NOMO-1 treated with DMSO at 0.1 percent for 48 hours (cell line): ENCODE results near the gene ST6GAL2.

Source experiments
- DNase-seq: peaks from one replicate; lab custom pipeline; 2025; ENCODE audit not compliant: unreplicated experiment; lab: John Stamatoyannopoulos, UW

The ST6GAL2 gene

GRCh38 chr2:106866641-106867040 lies 19.3 kb downstream of the ST6GAL2 start:
- no peak for DNase-seq

- no peak for DNase-seq
Observed at GRCh38 chr2:106864051-106864450, 21.9 kb downstream of the ST6GAL2 start.

DNA sequence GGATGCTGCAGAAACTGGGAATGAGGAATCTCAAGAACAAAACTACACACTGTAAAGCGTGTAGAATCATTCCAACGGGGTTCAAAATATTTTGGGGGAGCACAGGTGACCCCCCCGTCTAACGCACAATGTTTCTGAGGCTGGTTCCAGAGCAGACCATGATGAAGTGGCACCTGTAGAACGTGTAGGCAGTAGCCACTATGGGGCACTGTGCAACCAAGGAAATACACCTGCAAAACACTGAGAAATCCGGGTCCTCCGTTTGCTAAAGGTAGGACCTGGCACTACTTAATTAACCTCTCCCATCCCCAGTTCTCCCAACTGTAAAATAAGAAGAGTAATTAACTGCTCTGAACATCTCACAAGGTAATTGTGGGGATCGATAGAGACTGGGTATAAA lies 22.6 kb downstream of the ST6GAL2 start:
- DNase-seq: no peak

DNA sequence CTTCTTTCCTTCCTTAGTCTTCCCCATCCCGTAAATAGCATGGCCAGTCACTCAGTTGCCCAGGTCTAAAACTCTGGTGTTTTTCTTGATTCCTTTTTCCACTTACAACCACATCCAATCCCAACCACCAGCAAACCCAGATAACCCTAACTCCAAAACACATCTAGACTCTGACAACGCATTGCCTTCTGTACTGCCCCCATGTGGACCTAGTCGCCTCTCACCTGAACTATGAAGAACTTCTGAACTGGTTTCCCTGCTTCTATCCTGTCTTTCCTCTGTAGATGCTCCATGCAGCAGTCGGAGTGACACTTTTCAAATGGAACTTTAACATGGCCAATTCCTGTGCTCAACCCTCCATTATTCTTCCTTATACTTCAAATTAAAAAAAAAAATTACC lies 26.5 kb downstream of the ST6GAL2 start:
- DNase-seq: no peak

- DNase-seq: no peak
Observed at GRCh38 chr2:106858810-106859209, 27.2 kb downstream of the ST6GAL2 start.

- no peak for DNase-seq
Observed at GRCh38 chr2:106857882-106858478, 28.0 kb downstream of the ST6GAL2 start.

DNA sequence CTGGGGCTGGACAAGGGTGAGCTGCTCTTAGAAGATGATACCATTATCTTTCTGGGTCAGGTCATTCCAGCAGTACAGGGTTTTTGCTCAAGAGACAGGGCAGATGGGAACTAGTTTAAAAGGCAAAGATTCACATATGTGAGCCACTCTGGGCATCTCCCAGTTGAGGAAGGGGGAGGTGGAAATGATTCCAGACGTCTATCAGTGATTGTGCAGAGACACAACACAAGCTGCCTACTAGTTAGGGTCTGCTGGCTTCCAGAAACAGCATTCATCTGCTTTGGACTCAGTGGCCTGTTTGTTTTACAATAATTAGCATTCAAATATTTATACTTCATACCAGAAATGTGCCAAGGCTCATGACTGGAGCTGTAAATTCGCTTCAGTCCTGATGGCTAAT lies 32.3 kb downstream of the ST6GAL2 start:
- no peak for DNase-seq

- DNase-seq: no peak
Observed at GRCh38 chr2:106851881-106852501, 34.0 kb downstream of the ST6GAL2 start.

DNA sequence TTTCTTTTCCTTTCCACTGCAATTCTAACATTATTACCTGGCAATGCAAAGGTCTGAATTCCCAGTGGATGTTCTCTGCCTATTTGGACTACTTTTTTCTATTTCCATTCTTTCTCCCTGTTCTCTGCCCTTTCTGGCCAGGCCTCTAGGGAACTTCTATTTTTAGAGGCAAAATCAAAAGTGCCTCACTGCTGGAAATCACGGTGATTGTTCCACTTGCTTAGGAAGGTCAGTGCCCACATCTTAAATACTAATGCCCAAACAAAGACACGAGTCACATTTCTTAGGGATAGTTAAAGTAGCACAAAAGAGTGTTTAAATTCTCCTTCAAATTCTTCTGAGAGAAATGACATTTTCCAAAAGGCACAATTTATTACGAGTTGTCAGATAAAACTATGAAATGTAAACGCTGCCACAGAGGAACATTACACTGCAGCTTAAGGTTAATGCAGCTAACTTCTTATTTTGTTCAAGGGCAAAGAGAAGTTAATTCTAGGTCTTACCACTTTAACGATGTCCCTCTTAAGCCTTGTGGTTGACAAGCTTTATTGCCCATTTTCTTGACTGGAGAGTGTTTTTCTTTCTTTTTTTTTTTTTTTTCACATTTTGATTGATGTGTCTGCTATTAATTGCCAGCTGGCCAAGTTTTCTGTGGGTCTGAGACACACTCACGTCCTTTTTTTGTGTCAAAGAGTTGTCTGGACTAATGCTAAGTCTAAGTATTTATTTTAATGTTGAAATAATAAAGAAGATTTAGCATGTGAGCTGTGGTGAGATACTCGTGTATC lies 34.7 kb downstream of the ST6GAL2 start:
- no peak for DNase-seq

DNA sequence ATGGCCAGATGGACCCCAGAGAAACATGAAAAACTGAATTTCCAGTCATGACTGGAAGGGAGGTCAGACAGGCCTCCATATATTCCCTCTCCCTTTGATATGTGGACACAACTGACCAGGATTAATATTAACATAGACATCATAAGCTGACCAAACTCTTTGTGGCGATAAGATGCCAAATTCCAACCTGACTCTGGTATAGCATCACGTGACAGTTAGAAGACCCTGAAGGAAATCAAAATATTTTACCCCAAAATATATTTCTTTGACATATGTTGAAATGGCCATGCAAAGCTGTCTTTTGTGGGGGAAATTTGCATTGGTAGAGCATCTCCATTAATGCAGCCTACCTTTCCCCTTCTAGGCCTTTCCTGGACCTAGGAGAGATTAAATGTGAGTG lies 36.7 kb downstream of the ST6GAL2 start:
- no peak for DNase-seq

- no peak for DNase-seq
Observed at GRCh38 chr2:106847366-106847765, 38.6 kb downstream of the ST6GAL2 start.

- no peak for DNase-seq
Observed at GRCh38 chr2:106845716-106846115, 40.3 kb downstream of the ST6GAL2 start.

- no peak for DNase-seq
Observed at GRCh38 chr2:106843910-106844250, 42.1 kb downstream of the ST6GAL2 start.

DNA sequence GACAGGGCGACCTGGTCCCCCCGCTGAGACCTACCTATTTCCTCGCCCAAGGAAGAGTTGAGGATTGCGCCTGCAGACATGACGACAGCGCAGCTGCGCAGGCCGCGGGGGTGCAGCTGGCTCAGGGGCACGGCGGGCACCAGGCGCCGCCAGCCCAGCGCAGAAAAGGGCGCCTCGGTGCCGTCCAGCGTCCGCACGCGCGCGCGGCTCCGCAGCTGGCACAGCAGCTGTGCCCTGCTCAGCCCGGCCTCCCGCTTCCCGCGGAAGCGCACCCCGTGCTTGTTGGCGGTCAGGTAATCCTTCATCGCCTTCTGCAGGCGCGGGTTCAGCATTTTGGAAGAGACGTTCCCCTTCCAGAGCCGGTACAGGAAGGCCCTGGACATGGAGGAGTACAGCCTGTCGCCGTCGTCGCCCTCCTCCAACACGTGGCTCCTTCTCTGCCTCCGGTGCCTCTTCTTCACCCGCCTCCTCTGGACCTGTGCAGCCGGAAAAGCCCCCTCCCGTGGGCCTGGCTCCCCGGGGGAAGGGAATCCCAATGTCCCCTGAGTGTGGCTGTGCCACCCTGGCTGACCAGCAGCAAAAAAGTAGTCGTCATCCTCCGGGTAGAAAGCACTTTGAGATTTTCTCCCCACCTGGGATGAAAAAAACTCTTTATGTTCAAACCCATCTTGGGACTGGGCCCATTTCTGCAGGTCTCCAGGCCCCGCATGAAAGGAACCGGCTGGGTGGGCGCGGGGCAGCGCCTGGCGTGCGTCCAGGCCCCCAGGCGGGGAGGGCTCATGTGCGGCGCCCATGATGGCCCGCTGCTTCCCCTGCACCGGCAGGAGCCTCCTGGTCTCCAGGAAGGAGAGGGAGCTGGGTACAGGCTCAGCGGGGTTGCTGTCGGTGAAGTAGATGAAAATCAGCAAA lies 42.7 kb downstream of the ST6GAL2 start:
- no peak for DNase-seq

GRCh38 chr2:106841886-106842645 lies 43.9 kb downstream of the ST6GAL2 start:
- DNase-seq: no peak

DNA sequence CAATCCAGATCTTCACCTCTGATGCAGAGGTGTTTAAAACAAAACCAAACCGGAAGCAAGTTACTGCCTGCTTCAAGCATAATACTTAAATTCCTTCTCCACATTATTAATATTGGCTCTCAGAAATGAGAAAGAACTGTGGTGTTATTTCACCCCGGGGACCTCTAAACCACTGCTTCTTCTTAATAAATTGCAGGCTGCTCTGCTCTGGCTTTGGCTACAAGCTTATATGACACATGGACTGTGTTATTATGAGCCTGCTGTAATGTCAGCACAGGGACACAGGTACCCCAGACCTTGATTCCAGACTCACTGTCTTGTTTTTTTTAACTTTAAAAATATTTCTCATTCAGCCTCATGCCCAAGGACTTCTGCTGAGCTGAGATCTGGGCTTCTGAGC lies 45.1 kb downstream of the ST6GAL2 start:
- no peak for DNase-seq

DNA sequence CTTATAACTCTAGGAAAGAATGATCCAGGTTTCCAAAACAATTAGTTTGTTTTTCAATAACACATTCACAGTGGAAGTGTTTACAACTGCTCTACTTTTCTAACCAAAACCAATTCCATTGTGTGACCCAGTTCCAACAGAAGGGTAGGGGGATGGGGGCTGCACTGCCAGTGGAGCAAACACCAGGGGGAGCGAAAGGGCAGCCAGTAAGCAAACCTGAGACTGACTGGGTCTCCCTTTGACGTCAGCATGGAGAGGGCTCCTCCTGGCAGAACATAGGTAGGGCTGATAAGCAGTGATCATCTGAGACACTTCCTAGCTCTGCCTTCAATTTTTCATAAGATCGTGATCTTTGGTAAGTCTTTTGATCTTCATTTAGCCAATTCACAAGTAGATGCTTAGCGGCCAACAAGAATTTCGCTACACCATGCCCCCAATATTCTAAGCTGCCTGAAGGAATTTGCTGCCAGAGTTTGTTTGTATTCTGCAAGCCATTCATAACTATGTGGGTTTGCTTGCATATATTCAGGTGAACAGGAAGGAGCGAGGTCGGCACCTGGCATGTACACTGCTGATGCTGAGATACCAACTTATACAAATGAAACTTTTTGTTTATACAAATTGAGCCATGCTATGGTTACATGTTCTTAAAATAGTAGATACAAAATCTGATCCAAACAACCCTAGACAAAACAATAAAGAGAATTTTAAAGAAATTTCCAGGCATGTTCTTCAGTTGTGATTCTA lies 45.9 kb downstream of the ST6GAL2 start:
- DNase-seq: no peak

DNA sequence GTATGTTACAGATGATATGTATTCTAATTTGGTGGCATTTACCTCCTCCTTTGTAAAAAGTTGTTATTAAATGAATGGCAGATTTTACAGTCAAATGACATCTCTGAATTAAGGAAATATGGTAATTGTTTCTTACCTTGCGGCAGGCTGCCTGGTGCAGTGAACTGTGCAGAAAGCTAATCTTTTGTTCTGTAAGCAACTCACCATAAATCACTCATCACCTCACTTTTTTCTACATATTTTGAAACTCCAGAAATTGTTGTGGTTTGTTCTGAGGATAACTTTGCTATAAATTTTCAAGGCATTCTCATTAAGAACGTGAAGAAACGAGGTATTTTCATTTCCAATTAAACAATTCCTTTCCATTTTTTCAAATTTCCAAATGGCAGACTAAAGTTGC lies 52.7 kb downstream of the ST6GAL2 start:
- no peak for DNase-seq

DNA sequence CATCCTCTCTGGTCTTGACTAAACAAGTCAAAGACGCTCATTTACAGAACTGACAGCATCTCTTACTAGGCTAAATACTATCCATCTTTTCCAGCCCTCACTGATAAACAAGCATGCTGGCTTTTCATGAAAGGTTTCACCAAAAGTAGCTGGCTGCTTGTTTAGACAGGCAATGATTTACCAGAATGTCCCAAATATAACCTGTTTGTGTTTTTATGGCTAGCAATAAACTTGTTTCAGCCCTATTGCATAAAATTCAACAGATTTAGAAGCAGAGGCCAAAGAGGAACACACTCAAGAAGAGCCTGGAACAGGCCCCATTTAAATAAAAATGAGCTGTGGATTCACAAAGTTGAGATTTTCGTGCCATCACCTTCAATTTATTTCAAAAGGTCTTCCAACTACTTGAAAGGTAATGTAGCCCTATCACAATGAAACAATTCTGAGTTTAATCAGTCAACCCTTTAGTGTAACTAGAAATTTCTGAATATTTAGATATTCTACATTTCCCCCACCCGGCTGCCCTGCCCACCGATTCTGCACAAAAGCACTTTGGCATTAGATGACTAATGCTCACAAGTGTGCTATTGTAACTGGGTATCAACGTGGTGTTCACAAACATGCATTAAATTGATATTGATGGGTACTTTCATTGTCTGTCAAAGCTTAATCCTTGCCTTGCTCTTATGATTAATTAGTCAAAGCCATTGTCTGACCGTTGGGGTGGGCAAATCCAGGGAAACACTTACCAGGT lies 54.0 kb downstream of the ST6GAL2 start:
- DNase-seq: no peak
